GM21737 (cell line): Measurements from ENCODE around the gene SIGLEC7.

ENCODE experiments used
- ATAC-seq: cut with Tn5 transposase; IDR thresholded peaks from one replicate; pipeline ENCODE4 v1.9.1; 2021; ENCODE audit warnings: mild to moderate bottlenecking, moderate library complexity; ENCODE audit not compliant: unreplicated experiment

Gene SIGLEC7

GRCh38 chr19:51198641-51199040 is 56.5 kb downstream of the SIGLEC7 start:
- no peak for ATAC-seq

DNA sequence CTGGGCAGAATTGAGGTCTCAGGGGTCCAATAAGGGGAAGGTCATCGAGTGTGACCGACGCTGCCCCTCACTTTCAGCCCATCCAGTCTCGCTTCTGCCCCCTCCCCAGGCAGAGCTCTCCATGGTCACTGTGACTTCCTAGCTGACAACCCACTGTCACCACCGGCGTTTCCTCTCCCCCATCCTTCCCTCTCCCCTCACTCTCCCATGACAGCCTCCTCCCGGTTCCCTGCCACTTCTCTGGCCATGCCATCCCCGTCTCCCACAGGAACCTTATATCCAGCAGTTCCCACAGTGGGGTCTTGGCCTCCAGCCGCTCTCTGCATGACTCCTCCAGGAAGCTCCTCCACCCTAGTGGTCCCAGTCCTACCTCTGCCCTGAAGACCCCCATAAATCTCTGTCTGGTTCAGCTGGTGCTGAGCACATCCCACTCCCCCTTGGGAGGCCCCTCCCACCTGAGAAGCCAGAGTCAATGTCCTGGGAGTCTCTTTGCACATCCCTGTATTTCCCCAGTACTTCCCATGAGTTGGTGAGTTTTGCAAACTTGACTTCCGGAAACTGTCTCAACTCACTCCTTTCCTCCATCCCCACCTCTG is 58.1 kb downstream of the SIGLEC7 start:
- no peak for ATAC-seq

DNA sequence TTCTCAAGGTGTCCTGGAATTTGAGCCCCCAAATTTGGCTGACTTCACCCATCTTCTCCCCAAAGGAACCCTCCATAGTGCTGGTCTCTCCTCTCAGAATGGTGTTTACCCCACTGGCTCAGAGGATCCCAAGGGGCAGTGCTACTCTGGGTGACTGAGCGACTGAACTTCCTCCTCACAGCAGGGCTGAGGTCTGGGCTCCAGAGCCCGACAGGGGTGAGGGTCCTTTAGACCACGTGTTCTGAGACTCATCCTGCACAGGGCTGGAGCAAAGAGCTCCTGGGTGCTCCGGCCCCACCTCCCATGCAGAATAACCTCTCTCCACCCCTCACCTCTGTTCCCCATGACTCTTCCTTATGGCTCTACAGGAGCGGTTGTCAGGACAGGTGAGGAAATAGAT is 59.6 kb downstream of the SIGLEC7 start:
- ATAC-seq, result no peak
